Suprapubic skin (tissue), 4 donors: ENCODE data around the gene ERMN.

Source experiments
- EP300 ChIP-seq: sonication (generic); formaldehyde crosslinking; IDR thresholded peaks from one replicate; pipeline ENCODE4 v1.6.1; 2017; ENCODE audit warnings: antibody characterized with exemption
- POLR2A ChIP-seq, 2 donors: fragments of 450-650 bp; IDR thresholded peaks; one replicate each; pipeline ENCODE4 v1.6.1; 2017; ENCODE audit warnings: antibody characterized with exemption in 2 of 2, mild to moderate bottlenecking in 2 of 2, moderate library complexity in 2 of 2
- POLR2AphosphoS5 ChIP-seq, 3 donors: sonication (generic); formaldehyde crosslinking; IDR thresholded peaks; one replicate each; pipeline ENCODE4 v1.6.1; 2017; ENCODE audit warnings: antibody characterized with exemption in 3 of 3
- TF ChIP-seq, protein P1 (sequence below), 2 donors: fragments of 200-600 bp in 1 of 2; fragments of 450-650 bp in 1 of 2; sonication (generic) in 1 of 2; IDR thresholded peaks; one replicate each; pipeline ENCODE4 v1.5.1; 2016 to 2019; ENCODE audit warnings: antibody characterized with exemption in 2 of 2, mild to moderate bottlenecking in 1 of 2, moderate library complexity in 1 of 2

DNA sequence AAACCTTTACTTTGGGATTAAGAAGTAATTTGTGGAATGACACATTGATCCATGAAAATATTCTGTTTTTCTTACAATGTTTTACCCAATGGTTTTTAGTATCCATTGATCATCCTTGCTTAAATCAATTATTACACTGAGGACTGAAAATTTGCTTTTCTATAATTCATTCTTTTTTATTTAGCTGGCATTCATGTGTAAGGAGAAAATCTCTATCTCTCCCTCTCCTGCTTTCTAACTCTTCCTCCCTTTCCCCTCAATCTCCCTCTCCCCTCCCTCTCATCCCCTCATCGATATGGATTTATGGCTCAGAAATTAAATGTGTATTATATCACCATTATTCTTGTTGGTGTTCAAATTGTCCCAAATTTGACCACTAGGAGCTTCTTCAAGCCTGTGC, 38.5 kb downstream of the ERMN start:
- TF ChIP-seq POLR2A (IDR thresholded peaks at IDR 0.05) (no peak), EP300 (no peak), POLR2AphosphoS5 (IDR thresholded peaks at IDR 0.05) (no peak)
- TF ChIP-seq, protein P1, sequence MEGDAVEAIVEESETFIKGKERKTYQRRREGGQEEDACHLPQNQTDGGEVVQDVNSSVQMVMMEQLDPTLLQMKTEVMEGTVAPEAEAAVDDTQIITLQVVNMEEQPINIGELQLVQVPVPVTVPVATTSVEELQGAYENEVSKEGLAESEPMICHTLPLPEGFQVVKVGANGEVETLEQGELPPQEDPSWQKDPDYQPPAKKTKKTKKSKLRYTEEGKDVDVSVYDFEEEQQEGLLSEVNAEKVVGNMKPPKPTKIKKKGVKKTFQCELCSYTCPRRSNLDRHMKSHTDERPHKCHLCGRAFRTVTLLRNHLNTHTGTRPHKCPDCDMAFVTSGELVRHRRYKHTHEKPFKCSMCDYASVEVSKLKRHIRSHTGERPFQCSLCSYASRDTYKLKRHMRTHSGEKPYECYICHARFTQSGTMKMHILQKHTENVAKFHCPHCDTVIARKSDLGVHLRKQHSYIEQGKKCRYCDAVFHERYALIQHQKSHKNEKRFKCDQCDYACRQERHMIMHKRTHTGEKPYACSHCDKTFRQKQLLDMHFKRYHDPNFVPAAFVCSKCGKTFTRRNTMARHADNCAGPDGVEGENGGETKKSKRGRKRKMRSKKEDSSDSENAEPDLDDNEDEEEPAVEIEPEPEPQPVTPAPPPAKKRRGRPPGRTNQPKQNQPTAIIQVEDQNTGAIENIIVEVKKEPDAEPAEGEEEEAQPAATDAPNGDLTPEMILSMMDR (IDR thresholded peaks at IDR 0.05), result no peak
